Nephron progenitor cell (in vitro differentiated cells): Measurements from ENCODE around the gene IGFBP5.

Experiments used
- DNase-seq: peaks from one replicate; pipeline ENCODE4 v3.0.0; 2021
- H3K27ac Mint-ChIP-seq: 2 replicates; pipeline ENCODE4 v1.8.0; 2021; ENCODE audit warnings: mild to moderate bottlenecking, moderate library complexity, mixed read lengths
- H3K27me3 Mint-ChIP-seq: 2 replicates; pipeline ENCODE4 v1.8.0; 2021; ENCODE audit warnings: mild to moderate bottlenecking, low read depth, mixed read lengths; ENCODE audit not compliant: poor library complexity
- H3K36me3 Mint-ChIP-seq: 2 replicates; pipeline ENCODE4 v1.8.0; 2021; ENCODE audit warnings: low read depth, mixed read lengths
- H3K4me1 Mint-ChIP-seq: 2 replicates; pipeline ENCODE4 v1.8.0; 2021; ENCODE audit warnings: mixed read lengths
- H3K4me3 Mint-ChIP-seq: 2 replicates; pipeline ENCODE4 v1.8.0; 2021; ENCODE audit warnings: mild to moderate bottlenecking, moderate library complexity, mixed read lengths
- H3K9me3 Mint-ChIP-seq: 2 replicates; pipeline ENCODE4 v1.8.0; 2021; ENCODE audit warnings: mild to moderate bottlenecking, moderate library complexity, mixed read lengths
- TF ChIP-seq, protein P1 (sequence below): fragments of 200-600 bp; sonication (generic); IDR thresholded peaks from 2 replicates; pipeline ENCODE4 v1.5.0; 2021; ENCODE audit warnings: antibody characterized with exemption

The IGFBP5 gene

DNA sequence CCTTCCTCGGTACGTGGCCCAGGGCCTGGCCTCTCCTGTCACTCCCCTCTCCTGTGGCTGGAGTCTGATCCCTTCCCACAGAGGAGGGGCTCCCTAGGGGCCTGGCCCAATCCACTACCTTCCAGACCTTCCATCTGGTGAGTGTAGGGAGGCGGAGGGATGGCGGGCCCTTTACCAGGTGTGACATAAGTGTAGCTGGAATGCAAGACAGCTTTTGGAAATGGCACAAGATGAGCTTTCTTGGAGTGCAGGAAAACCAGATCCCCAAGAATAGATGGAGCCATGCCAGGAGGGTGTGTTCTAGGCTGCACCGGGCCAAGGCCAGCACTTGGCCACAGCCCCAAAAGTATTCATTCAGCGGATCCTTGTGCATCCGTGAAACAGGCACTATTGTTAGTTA lies 30.1 kb downstream of the IGFBP5 start:
- Mint-ChIP-seq H3K4me1 (peaks cover 28% of the 10 kb centered on the region), H3K36me3 (peaks cover 23% of the 10 kb centered on the region), H3K27ac (no peak overlapping the region), H3K27me3 (peaks cover 4% of the 10 kb centered on the region), H3K9me3 (no peaks in the 10 kb centered on the region), H3K4me3 (no peak overlapping the region)
- TF ChIP-seq, protein P1, sequence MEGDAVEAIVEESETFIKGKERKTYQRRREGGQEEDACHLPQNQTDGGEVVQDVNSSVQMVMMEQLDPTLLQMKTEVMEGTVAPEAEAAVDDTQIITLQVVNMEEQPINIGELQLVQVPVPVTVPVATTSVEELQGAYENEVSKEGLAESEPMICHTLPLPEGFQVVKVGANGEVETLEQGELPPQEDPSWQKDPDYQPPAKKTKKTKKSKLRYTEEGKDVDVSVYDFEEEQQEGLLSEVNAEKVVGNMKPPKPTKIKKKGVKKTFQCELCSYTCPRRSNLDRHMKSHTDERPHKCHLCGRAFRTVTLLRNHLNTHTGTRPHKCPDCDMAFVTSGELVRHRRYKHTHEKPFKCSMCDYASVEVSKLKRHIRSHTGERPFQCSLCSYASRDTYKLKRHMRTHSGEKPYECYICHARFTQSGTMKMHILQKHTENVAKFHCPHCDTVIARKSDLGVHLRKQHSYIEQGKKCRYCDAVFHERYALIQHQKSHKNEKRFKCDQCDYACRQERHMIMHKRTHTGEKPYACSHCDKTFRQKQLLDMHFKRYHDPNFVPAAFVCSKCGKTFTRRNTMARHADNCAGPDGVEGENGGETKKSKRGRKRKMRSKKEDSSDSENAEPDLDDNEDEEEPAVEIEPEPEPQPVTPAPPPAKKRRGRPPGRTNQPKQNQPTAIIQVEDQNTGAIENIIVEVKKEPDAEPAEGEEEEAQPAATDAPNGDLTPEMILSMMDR, result no peak
- DNase-seq, result no peak

DNA sequence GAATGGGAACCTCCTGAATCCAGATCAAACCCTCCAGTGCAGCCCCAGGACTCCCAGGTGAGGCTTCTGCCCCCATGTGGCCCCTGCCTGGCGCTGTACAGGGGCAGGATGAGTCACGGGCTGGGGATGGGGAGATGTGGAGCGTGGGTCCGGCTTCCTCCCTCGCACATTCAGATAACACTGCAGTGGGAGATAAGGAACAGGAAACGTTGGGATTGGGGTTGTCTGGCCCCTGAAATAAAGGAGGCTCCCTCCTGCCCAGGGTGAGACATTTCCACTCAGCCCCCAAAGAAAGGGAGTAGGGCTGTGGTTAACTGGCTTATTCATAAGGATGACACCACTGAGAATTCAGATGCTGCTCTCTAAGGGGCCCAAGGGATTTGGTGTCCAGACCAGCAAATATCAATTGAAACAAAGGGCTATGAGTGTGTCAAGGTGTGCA lies 30.7 kb downstream of the IGFBP5 start:
- Mint-ChIP-seq H3K27ac (no peak overlapping the region), H3K36me3 (peaks cover 29% of the 10 kb centered on the region), H3K4me1 (peaks cover 29% of the 10 kb centered on the region), H3K27me3 (peaks cover 5% of the 10 kb centered on the region), H3K4me3 (no peak overlapping the region), H3K9me3 (no peaks in the 10 kb centered on the region)
- TF ChIP-seq, protein P1, result no peak
- DNase-seq, result no peak

DNA sequence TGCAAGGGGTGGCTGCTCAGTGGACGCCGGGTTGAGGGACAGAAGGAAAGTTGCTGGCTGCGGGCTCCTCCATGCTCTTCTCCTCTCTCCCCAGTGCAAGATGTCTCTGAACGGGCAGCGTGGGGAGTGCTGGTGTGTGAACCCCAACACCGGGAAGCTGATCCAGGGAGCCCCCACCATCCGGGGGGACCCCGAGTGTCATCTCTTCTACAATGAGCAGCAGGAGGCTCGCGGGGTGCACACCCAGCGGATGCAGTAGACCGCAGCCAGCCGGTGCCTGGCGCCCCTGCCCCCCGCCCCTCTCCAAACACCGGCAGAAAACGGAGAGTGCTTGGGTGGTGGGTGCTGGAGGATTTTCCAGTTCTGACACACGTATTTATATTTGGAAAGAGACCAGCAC lies 31.5 kb downstream of the IGFBP5 start:
- Mint-ChIP-seq H3K9me3 (no peaks in the 10 kb centered on the region), H3K36me3 (peaks cover 37% of the 10 kb centered on the region), H3K4me3 (no peak overlapping the region), H3K27me3 (peaks cover 2% of the 10 kb centered on the region), H3K4me1 (peaks cover 37% of the 10 kb centered on the region), H3K27ac (no peak overlapping the region)
- no peak for DNase-seq
- TF ChIP-seq, protein P1, result no peak

DNA sequence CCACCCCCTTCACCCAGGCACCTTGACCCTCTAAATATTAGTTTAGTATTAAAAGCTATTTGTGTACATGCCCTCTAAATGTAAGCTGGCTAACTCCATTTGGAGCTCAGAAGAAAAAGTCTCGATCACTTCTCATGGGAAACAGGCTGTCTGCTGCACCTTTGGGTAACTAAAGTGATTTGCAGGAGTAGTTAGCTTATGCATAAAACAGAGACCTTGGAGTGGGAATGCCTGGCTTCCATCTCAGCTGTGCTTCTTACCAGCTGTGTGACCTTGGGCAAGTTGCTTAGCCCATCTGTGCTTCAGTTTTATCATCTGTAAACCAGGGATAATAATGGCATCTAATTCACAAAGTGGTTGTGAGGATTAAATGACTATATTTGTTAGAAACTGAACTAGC lies 32.2 kb downstream of the IGFBP5 start:
- TF ChIP-seq, protein P1, result no peak
- Mint-ChIP-seq H3K36me3 (peaks cover 41% of the 10 kb centered on the region), H3K9me3 (no peaks in the 10 kb centered on the region), H3K27me3 (peaks cover 2% of the 10 kb centered on the region), H3K27ac (no peak overlapping the region), H3K4me1 (peaks cover 44% of the 10 kb centered on the region), H3K4me3 (no peak overlapping the region)
- no peak for DNase-seq

DNA sequence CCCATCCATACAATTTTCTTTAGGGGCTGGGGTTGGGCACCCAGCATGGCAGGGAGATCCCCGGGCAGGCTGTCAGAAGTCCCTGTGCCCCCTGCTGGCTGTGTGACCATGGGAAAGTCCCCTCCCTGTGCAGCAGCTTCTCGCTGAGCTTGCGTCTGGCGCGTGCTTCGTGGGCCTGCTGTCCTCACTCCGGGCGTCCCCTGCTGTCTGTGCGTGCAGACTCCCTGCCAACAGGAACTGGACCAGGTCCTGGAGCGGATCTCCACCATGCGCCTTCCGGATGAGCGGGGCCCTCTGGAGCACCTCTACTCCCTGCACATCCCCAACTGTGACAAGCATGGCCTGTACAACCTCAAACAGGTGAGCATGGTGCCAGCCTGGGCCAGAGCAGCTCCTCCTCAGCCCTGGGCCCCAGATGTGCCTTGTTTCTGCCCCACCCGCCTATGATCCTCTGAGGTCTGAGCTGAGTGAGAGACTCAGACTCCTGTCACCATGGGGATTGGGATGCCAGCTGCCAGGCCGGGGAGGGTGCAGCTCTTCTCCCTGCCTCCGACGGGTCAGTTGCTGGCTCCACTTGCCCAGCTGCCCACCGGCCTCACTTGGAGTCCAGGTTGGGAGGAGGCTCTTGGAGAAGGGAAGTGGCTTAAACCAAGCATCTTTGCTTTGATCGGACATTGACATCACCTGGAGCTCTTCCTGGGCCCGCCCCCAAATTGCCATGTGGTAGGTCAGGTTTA lies 33.5 kb downstream of the IGFBP5 start:
- Mint-ChIP-seq H3K4me1 (peaks cover 57% of the 10 kb centered on the region), H3K27ac (no peak overlapping the region), H3K36me3 (peaks cover 52% of the 10 kb centered on the region), H3K4me3 (no peak overlapping the region), H3K9me3 (no peaks in the 10 kb centered on the region), H3K27me3 (peaks cover 2% of the 10 kb centered on the region)
- no peak for DNase-seq
- TF ChIP-seq, protein P1, result no peak

DNA sequence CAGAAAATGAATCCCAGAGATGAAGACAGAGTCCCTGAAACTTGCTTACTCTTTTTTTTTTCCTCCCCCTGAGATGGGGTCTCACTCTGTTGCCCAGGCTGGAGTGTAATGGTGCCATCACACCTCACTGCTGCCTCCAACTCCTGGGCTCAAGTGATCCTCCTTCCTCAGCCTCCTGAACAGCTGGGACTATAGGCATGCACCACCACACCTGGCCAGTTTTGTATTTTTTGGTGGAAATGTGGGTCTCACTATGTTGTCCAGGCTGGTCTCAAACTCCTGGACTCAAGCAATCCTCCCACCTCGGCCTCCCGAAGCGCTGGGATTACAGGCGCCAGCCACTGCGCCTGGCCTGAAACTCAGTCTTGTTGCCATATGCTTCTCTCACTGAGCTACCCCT lies 34.3 kb downstream of the IGFBP5 start:
- no peak overlapping the region for H3K27ac Mint-ChIP-seq
- TF ChIP-seq, protein P1, result no peak
- no peaks in the 10 kb centered on the region for H3K9me3 Mint-ChIP-seq
- peaks cover 2% of the 10 kb centered on the region for H3K27me3 Mint-ChIP-seq
- no peak for DNase-seq
- H3K4me3 Mint-ChIP-seq, result no peak overlapping the region
- H3K36me3 Mint-ChIP-seq, result peaks cover 56% of the 10 kb centered on the region
- peaks cover 59% of the 10 kb centered on the region for H3K4me1 Mint-ChIP-seq
